Cardiac muscle cell (in vitro differentiated cells and primary cell): ENCODE results near the gene MAP1LC3B2. TPM values are rescaled to one million over a fixed set of nuclear protein-coding genes. Genes with fewer than 3 reads are reported as not detected.

Source experiments
- DNase-seq, 2 donors: peaks; one replicate each; pipeline versions ENCODE4 v3.0.0 to v3.0.0-alpha.2; 2010 to 2017; ENCODE audit warnings: low read depth in 1 of 2, low spot score in 1 of 2
- H3K27ac ChIP-seq: fragments of 200-600 bp; sonication (generic); 2 replicates; pipeline ENCODE4 v1.5.1; 2016
- H3K27me3 ChIP-seq: fragments of 200-600 bp; sonication (generic); 2 replicates; pipeline ENCODE4 v1.6.0; 2016; ENCODE audit warnings: control low read depth
- H3K36me3 ChIP-seq: fragments of 200-600 bp; sonication (generic); 2 replicates; pipeline ENCODE4 v1.5.1; 2016; ENCODE audit warnings: control low read depth
- H3K4me1 ChIP-seq: fragments of 200-600 bp; sonication (generic); 2 replicates; pipeline ENCODE4 v1.8.1; 2017; ENCODE audit warnings: low read depth, mild to moderate bottlenecking, mixed run types
- H3K4me3 ChIP-seq: fragments of 200-600 bp; sonication (generic); 2 replicates; pipeline ENCODE4 v1.5.1; 2016; ENCODE audit warnings: mild to moderate bottlenecking
- H3K9me3 ChIP-seq: fragments of 200-600 bp; sonication (generic); 2 replicates; pipeline ENCODE4 v1.5.1; 2017; ENCODE audit warnings: low read depth, mild to moderate bottlenecking, control low read depth
- CTCF ChIP-seq: IDR thresholded peaks from 2 replicates; pipeline ENCODE4 v1.5.1; 2012; ENCODE audit warnings: low read depth, mild to moderate bottlenecking, low read length
- polyA plus RNA-seq: library from polyadenylated mRNA; unstranded; fragments of >200 nt; fragmentation: Nextera tagmentation; extraction: Ambion mirVana; gene quantifications from 2 replicates; pipeline ENCODE4 v1.2.1, GENCODE V29; 2016
- total RNA-seq: library from RNA; depleted of rRNA; stranded (reverse); fragments of >200 nt; gene quantifications from 2 replicates; pipeline ENCODE4 v1.2.3, GENCODE V29; 2016

The MAP1LC3B2 gene
- total and polyA plus RNA-seq, 2 experiments from 2014 or later: 2.3 to 7.2 TPM

- Histone ChIP-seq H3K36me3 (no peaks in the 10 kb centered on the region), H3K4me1 (peaks cover 9% of the 10 kb centered on the region), H3K9me3 (no peaks in the 10 kb centered on the region), H3K4me3 (no peak overlapping the region), H3K27me3 (no peaks in the 10 kb centered on the region), H3K27ac (no peak overlapping the region)
- DNase-seq: no peak
- no peak for TF ChIP-seq CTCF
Observed at GRCh38 chr12:116552773-116553373, 6.3 kb upstream of the MAP1LC3B2 start.

GRCh38 chr12:116556356-116556952 is 2.7 kb upstream of the MAP1LC3B2 start:
- Histone ChIP-seq H3K27me3 (no peaks in the 10 kb centered on the region), H3K36me3 (no peaks in the 10 kb centered on the region), H3K4me1 (no peaks in the 10 kb centered on the region), H3K27ac (no peak overlapping the region), H3K4me3 (no peak overlapping the region), H3K9me3 (no peaks in the 10 kb centered on the region)
- DNase-seq: no peak
- TF ChIP-seq CTCF: no peak

- H3K4me3 ChIP-seq: no peak overlapping the region
- H3K4me1 ChIP-seq: no peaks in the 10 kb centered on the region
- peak in 1 of 2 donors; percentile 59 for DNase-seq
- H3K36me3 ChIP-seq: no peaks in the 10 kb centered on the region
- no peaks in the 10 kb centered on the region for H3K27me3 ChIP-seq
- TF ChIP-seq CTCF: no peak
- no peak overlapping the region for H3K27ac ChIP-seq
- H3K9me3 ChIP-seq: no peaks in the 10 kb centered on the region
Observed at GRCh38 chr12:116556964-116557698, 2.0 kb upstream of the MAP1LC3B2 start.

GRCh38 chr12:116558280-116559161 is 660 bp upstream of the MAP1LC3B2 start:
- H3K27ac ChIP-seq: no peak overlapping the region
- no peak for TF ChIP-seq CTCF
- no peaks in the 10 kb centered on the region for H3K4me1 ChIP-seq
- no peaks in the 10 kb centered on the region for H3K9me3 ChIP-seq
- no peaks in the 10 kb centered on the region for H3K27me3 ChIP-seq
- no peak for DNase-seq
- H3K36me3 ChIP-seq: no peaks in the 10 kb centered on the region
- H3K4me3 ChIP-seq: no peak overlapping the region

GRCh38 chr12:116561181-116561821 is 2.1 kb downstream of the MAP1LC3B2 start:
- Histone ChIP-seq H3K27ac (no peak overlapping the region), H3K36me3 (no peaks in the 10 kb centered on the region), H3K27me3 (no peaks in the 10 kb centered on the region), H3K4me3 (no peak overlapping the region), H3K9me3 (no peaks in the 10 kb centered on the region), H3K4me1 (no peaks in the 10 kb centered on the region)
- DNase-seq: peak in 1 of 2 donors; percentile 30
- TF ChIP-seq CTCF: no peak
